OCI-LY3 (cell line): Measurements from ENCODE around the gene CMIP.

Source experiments
- H2AFZ ChIP-seq: fragments of 200-600, 300-600 bp; shearing (Covaris generic); 2 replicates; pipeline ENCODE4 v1.6.0; 2014; ENCODE audit warnings: antibody characterized with exemption, low read depth, low read length
- H3K27ac ChIP-seq: fragments of 200-600, 300-600 bp; sonication (generic); 2 replicates; pipeline ENCODE4 v1.5.1; 2014; ENCODE audit warnings: mild to moderate bottlenecking, low read length, moderate library complexity, mixed read lengths
- H3K27me3 ChIP-seq: fragments of 200-600, 300-600 bp; sonication (generic); 2 replicates; pipeline ENCODE4 v1.6.1; 2014; ENCODE audit warnings: low read depth, low read length, mixed read lengths
- H3K36me3 ChIP-seq: fragments of 200-600, 300-600 bp; sonication (generic); replicated peaks from 2 replicates; pipeline ENCODE3; 2014; ENCODE audit warnings: low read depth, low read length, mixed read lengths
- H3K4me1 ChIP-seq: fragments of 300-600, 200-600 bp; sonication (generic); 2 replicates; pipeline ENCODE4 v1.6.1; 2014; ENCODE audit warnings: low read length, mixed read lengths
- H3K4me2 ChIP-seq: fragments of 200-600, 300-600 bp; sonication (generic); 2 replicates; pipeline ENCODE4 v1.6.1; 2014; ENCODE audit warnings: low read length, mixed read lengths
- H3K4me3 ChIP-seq: fragments of 300-600, 200-600 bp; sonication (generic); 2 replicates; pipeline ENCODE4 v1.5.1; 2014; ENCODE audit warnings: antibody characterized with exemption, mild to moderate bottlenecking, low read length, moderate library complexity
- H3K79me2 ChIP-seq: fragments of 300-600, 200-600 bp; shearing (Covaris generic); 2 replicates; pipeline ENCODE4 v1.6.1; 2014; ENCODE audit warnings: mild to moderate bottlenecking, low read length, mixed read lengths
- H3K9ac ChIP-seq: fragments of 300-600, 200-600 bp; shearing (Covaris generic); 2 replicates; pipeline ENCODE4 v1.6.0; 2014; ENCODE audit warnings: mild to moderate bottlenecking, low read length, moderate library complexity
- H3K9me3 ChIP-seq: fragments of 200-600, 300-600 bp; shearing (Covaris generic); 2 replicates; pipeline ENCODE4 v1.6.1; 2014; ENCODE audit warnings: low read length, mixed read lengths; ENCODE audit not compliant: insufficient read depth
- H4K20me1 ChIP-seq: fragments of 200-600, 300-600 bp; sonication (generic); 2 replicates; pipeline ENCODE4 v1.6.1; 2016; ENCODE audit warnings: low read length, mixed read lengths; ENCODE audit not compliant: insufficient read depth
- EZH2phosphoT487 ChIP-seq: fragments of 200-600 bp; shearing (Covaris generic); IDR thresholded peaks from 2 replicates; pipeline ENCODE4 v1.6.1; 2018; ENCODE audit warnings: antibody characterized with exemption, mixed run types, low read depth
- TF ChIP-seq, protein P1 (sequence below): fragments of 200-600, 300-600 bp; sonication (generic); IDR thresholded peaks from 2 replicates; pipeline ENCODE4 v1.5.1; 2014; ENCODE audit warnings: antibody characterized with exemption, low read length, low read depth

Gene CMIP

GRCh38 chr16:81547194-81547938, 102.8 kb downstream of the CMIP start:
- H2AFZ ChIP-seq = no peak overlapping the region
- no peak overlapping the region for H3K9ac ChIP-seq
- no peak overlapping the region for H3K4me3 ChIP-seq
- no peaks in the 10 kb centered on the region for H3K36me3 ChIP-seq
- no peaks in the 10 kb centered on the region for H3K9me3 ChIP-seq
- H3K27me3 ChIP-seq = no peaks in the 10 kb centered on the region
- TF ChIP-seq, protein P1, sequence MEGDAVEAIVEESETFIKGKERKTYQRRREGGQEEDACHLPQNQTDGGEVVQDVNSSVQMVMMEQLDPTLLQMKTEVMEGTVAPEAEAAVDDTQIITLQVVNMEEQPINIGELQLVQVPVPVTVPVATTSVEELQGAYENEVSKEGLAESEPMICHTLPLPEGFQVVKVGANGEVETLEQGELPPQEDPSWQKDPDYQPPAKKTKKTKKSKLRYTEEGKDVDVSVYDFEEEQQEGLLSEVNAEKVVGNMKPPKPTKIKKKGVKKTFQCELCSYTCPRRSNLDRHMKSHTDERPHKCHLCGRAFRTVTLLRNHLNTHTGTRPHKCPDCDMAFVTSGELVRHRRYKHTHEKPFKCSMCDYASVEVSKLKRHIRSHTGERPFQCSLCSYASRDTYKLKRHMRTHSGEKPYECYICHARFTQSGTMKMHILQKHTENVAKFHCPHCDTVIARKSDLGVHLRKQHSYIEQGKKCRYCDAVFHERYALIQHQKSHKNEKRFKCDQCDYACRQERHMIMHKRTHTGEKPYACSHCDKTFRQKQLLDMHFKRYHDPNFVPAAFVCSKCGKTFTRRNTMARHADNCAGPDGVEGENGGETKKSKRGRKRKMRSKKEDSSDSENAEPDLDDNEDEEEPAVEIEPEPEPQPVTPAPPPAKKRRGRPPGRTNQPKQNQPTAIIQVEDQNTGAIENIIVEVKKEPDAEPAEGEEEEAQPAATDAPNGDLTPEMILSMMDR = no peak
- no peak for TF ChIP-seq EZH2phosphoT487
- peaks cover 100% of the 10 kb centered on the region for H4K20me1 ChIP-seq
- H3K4me1 ChIP-seq = peaks cover 10% of the 10 kb centered on the region
- peaks cover 91% of the 10 kb centered on the region for H3K79me2 ChIP-seq
- H3K4me2 ChIP-seq = no peak overlapping the region
- no peak overlapping the region for H3K27ac ChIP-seq

DNA sequence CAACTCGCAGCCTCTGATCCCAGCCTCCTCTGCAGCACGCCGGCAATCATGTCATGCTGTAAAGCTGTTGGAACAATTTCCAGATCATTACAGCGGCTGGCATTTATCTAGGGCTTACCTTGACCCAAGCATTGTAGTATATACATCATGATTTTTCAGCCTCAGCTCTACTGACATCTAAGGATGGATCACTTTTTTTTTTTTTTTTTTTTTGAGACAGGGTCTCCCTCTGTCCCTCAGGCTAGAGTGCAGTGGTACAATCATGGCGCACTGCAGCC, 103.3 kb downstream of the CMIP start:
- H3K36me3 ChIP-seq = no peaks in the 10 kb centered on the region
- H4K20me1 ChIP-seq = peaks cover 100% of the 10 kb centered on the region
- peaks cover 91% of the 10 kb centered on the region for H3K79me2 ChIP-seq
- no peak overlapping the region for H2AFZ ChIP-seq
- peaks cover 10% of the 10 kb centered on the region for H3K4me1 ChIP-seq
- no peak overlapping the region for H3K4me2 ChIP-seq
- no peaks in the 10 kb centered on the region for H3K27me3 ChIP-seq
- no peak overlapping the region for H3K4me3 ChIP-seq
- TF ChIP-seq, protein P1 = no peak
- H3K9ac ChIP-seq = no peak overlapping the region
- no peaks in the 10 kb centered on the region for H3K9me3 ChIP-seq
- no peak overlapping the region for H3K27ac ChIP-seq

DNA sequence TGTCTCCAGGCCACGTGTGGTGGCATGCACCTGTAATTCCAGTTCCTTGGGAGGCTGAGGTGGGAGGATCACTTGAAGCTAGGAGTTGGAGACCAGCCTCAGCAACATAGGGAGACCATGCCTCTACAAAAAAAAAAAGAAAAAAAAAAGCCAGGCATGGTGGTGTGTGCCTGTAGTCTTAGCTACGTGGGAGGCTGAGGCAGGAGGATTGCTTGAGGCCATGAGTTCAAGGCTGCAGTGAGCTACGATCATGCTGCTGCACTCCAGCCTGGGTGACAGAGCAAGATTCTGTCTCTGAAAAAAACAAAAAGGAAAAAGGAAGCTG, 103.9 kb downstream of the CMIP start:
- Histone ChIP-seq H3K4me1 (peaks cover 10% of the 10 kb centered on the region), H3K4me2 (no peak overlapping the region), H3K79me2 (peaks cover 88% of the 10 kb centered on the region), H3K27ac (no peak overlapping the region), H2AFZ (no peak overlapping the region), H3K36me3 (no peaks in the 10 kb centered on the region), H4K20me1 (peaks cover 100% of the 10 kb centered on the region), H3K4me3 (no peak overlapping the region), H3K27me3 (no peaks in the 10 kb centered on the region), H3K9me3 (no peaks in the 10 kb centered on the region), H3K9ac (no peak overlapping the region)
- TF ChIP-seq EZH2phosphoT487 = no peak
- TF ChIP-seq, protein P1 = no peak

GRCh38 chr16:81548876-81549546, 104.4 kb downstream of the CMIP start:
- Histone ChIP-seq H3K4me2 (no peak overlapping the region), H3K79me2 (peaks cover 83% of the 10 kb centered on the region), H3K9ac (no peak overlapping the region), H3K27me3 (no peaks in the 10 kb centered on the region), H2AFZ (no peak overlapping the region), H4K20me1 (peaks cover 100% of the 10 kb centered on the region), H3K4me3 (no peak overlapping the region), H3K27ac (no peak overlapping the region), H3K9me3 (no peaks in the 10 kb centered on the region), H3K4me1 (peaks cover 10% of the 10 kb centered on the region), H3K36me3 (no peaks in the 10 kb centered on the region)
- TF ChIP-seq, protein P1 = no peak
- no peak for TF ChIP-seq EZH2phosphoT487
